Ammon's horn (tissue), 1 donor: Measurements from ENCODE around the gene TRAF4.
A peak's percentile ranks its signal among the peaks of the same experiment; 100 is the strongest.
"Not testable (repeated sequence)": the region's sequence is repeated elsewhere in the genome, so short reads cannot be mapped to it uniquely, and the experiment has no call there.

ENCODE experiments used
- DNase-seq: peaks from one replicate; pipeline ENCODE4 v3.0.0-alpha.2; 2016; ENCODE audit warnings: low spot score

Gene TRAF4

GRCh38 chr17:28792877-28793661 is 49.3 kb downstream of the TRAF4 start:
- no peak for DNase-seq

- DNase-seq: not testable (repeated sequence)
These were observed 51.1 kb downstream of the TRAF4 start for GRCh38 chr17:28794846-28795441.

- DNase-seq: peak; percentile 22
These were observed 52.3 kb downstream of the TRAF4 start for GRCh38 chr17:28796062-28796461.
